Stimulated activated CD4-positive, alpha-beta T cell treated with anti-CD3 and anti-CD28 coated beads, Interleukin-1b, Interleukin-23, amount 100 ng/mL, for 48 hours (primary cell): Measurements from ENCODE around the gene MGLL.

ENCODE experiments used
- DNase-seq: peaks from one replicate; pipeline ENCODE4 v3.0.0-alpha.2; 2020

The MGLL gene

DNA sequence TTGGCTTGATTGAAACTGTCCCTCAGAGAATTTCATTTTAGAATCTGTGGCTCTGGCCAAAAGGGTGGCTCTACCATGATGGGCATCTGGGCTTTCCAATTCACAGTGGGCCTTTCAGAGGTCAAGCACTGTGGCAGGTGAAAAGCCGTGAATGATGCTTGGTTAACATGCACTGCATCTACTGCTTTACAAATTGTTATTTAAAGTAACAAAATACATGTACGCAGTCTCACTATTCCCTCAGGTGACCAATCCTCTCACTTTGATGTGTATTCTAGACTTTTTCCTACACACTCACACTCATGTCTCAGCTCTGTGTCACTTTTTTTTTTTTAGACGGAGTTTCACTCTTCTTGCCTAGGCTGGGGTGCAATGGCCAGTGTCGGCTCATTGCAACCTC is 70.5 kb downstream of the MGLL start:
- DNase-seq, result no peak

DNA sequence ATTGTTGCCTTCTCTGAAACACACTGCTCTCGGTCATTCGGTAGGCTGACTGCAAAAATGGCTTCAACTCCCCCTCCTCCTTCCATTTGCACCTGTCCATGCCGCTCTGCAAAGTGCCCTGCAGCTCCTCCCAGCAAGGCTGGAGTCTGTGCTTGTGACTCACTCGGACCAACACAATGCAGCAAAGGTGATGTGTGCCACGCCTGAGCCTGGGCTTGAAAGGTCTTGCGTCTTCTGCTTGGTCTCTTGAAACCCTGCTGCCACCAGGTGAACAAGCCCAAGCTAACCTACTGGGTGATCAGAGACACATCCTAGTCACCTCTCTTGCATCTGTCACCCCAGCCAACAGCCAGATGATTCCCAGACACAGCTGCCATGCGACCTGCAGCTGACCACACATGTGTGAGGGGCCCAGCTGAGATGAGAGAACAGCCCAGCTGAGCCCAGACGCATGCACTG is 71.1 kb downstream of the MGLL start:
- no peak for DNase-seq

DNA sequence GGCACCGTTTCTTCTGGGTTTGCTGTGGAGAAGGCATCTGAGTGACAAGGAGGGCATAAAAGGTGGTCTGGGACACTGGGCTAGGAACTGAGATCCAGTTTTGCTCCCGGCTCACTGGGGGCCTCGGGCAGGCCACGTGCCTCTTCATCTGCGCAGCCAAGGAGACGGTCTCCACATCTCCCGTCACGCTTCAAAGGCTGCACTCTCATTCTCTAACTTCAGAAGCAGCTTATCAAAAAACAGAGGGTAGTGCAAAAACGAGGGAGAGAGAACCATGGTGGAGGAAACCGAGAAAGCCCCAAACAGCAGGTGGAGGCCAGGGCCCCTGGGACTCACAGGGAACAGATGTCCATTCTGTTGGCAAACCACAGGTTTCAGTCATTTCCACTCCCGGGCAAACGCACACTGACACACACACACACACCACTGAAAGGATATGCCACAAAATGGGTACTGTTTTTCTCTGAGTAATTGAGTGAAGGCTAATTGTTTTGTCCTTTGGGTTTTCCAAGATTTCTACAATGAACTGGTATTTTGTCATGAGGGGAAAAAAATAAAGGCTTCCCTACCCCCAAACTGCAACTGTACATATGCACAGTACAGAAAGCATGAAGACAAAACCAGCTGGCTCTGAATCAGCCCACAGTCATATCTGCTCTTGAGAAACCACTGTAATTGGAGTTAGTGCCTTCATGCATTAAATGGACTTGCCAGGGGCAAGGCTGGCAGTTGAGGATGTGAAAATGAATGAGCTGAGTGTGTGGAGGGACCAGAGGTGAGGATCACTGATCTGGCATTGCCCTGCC is 71.9 kb downstream of the MGLL start:
- DNase-seq, result peak; percentile 9

- no peak for DNase-seq
These were observed 72.5 kb downstream of the MGLL start for GRCh38 chr3:127749787-127750225.

DNA sequence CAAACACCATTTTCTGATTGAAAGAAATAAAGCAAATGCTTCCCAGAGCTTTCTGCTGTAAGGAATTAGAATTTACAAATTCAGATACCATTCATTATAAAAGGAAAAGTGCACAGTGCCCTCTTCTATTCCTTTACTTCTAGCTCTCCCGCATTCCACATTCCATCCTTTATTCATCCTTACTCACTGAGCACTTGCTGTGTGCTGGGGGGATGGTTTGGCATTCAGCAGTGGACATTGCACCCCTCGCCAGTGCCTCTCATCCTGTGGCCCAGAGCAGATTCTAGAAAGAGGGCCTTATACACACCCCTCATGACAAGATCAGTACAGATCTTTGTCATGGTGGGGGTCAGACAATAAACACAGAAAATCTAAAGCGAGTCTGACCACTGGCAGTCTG is 73.0 kb downstream of the MGLL start:
- no peak for DNase-seq

DNA sequence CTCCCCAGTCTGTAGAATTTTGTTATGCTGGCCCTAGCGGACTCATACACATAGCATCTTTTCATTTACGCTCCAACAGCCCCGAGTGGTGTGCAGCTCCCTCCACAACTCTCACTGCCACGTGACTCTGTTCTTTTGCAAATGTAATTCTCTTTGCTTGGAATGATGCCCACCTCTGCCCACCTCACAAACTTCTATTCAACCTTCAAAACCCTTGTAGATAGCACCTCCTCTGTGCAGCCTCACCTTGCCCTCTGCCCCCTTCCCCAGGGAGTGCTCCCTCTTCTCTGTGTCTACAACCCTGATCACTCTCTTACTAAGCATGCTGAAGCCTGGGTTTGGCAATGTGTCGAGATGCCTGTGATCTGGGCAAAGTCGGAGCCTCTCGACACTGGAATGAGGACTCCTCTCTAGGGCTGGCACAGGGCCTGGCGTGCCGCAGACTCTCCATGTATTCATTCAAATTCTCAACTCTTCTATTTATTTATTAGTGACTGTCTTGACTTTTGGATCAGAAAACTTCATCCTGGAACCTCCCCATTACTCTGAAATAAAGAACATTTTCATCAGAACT is 73.5 kb downstream of the MGLL start:
- DNase-seq, result no peak

DNA sequence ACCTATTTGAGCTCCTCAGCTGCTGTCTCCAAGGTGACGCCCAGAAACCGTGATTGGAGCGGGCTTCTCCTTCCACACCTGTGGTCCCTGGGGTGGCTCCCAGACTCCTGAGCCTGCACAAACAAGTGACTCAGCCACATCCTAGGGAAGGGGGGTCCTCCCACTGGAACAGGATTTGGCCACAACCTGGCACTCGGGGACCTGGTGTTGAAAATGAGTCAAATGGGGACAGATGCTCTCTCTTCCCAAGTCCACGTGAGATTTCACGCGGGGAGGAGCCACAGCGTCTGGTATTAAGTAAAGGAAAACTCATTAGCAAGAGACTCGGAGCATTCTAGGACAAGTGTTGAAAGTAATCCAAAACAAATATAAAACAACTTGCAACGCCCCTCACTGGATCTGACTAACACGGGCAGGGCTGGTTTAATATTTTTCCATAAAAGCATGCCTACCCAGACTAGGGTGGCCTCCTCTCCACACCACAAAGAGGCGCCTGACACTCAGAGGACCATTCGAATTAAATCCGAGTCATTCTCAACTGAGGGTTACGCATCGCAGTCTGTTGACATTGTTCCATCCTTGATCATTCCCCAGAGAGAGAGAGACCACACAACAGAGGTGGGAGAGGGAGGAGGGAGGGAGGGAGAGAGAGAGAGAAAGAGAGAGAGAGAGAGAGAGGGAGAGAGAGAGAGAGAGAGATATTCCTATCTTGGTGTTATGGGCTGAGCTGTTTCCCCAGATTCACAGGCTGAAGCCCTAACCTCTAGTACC is 74.4 kb downstream of the MGLL start:
- no peak for DNase-seq

DNA sequence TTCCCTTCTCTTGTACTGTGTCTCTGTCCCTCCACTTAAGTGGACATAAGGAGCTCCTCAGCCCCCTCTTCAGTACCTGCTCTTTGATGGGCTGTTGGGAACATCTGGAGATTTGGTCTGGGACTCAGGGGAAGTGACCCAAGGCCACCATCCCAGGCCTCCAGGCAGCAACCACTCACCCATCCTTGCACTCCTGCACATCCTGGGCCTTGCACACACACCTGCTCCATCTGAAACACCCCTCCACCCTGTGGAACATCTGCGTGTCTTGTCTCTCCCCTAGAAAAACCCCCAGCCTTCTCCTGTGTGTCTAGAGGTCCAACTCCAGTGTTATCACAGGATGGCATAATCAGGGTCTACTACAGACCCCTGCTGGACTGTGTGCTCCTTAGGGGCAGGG is 75.2 kb downstream of the MGLL start:
- no peak for DNase-seq

GRCh38 chr3:127746400-127747057 is 75.8 kb downstream of the MGLL start:
- no peak for DNase-seq

GRCh38 chr3:127745656-127746399 is 76.5 kb downstream of the MGLL start:
- DNase-seq, result no peak

- DNase-seq, result no peak
These were observed 77.4 kb downstream of the MGLL start for GRCh38 chr3:127744875-127745274.

DNA sequence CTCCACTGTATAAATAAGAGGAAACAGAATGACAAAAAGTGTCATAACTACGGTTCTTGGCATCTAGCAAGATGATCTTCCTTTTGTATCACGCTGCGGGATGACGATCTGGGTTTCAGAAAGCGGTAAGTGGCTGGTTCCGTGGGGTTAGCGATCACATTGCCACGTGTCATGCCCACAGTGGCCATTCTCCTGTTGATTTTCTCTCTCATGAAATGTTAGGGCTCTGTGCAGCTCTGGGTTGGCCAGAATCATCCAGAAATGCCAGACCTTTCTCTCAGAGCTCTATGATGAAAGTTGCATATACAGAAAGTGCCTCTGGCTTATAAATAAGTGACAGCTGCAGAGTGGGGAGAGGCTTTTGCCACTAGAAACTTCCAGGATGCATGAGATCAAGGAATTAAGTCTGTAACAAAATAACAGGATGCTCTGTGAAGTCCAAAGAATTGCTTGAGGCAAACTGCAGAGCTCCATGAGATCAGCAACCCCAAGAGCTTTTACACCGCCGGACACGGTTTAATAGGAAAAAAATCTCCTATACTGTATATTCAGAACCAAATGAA is 78.0 kb downstream of the MGLL start:
- no peak for DNase-seq

GRCh38 chr3:127743351-127744252 is 78.7 kb downstream of the MGLL start:
- DNase-seq, result no peak

DNA sequence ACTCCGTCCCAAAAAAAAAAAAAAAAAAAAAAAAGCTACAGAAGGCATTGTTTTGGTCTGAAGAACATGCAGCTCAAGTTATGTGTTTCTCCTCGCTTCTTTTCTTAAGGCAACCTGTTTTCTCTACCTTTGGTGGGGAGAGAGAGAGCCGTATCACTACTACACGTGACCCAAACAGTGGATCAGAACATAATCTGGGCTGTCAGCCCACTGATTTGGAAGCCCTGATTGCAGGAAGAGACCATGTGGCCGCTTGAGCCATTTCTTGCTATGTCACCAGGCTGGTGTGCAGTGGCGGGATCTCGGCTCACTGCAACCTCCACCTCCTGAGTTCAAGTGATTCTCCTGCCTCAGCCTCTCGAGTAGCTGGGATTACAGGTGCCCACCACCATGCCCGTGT is 79.7 kb downstream of the MGLL start:
- DNase-seq, result no peak

DNA sequence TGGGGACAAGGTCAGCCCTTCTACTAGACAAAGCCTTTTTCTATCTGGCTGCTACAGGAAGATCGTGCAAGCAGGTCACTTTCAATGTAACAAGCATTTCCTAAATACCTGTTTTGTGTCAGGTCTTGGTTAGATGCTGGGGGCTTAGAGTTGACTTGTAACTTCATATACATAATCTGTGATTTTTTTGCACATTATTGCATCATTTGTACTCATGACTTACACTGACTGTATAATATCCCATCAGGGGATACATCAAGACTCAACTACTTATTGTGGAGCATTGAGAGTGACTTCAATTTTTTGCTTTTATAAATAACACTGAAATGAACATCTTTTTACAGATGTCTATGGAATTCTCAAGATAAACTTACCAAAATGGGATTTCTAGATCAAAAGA is 80.6 kb downstream of the MGLL start:
- DNase-seq, result no peak

- DNase-seq, result no peak
These were observed 81.1 kb downstream of the MGLL start for GRCh38 chr3:127741246-127741645.

DNA sequence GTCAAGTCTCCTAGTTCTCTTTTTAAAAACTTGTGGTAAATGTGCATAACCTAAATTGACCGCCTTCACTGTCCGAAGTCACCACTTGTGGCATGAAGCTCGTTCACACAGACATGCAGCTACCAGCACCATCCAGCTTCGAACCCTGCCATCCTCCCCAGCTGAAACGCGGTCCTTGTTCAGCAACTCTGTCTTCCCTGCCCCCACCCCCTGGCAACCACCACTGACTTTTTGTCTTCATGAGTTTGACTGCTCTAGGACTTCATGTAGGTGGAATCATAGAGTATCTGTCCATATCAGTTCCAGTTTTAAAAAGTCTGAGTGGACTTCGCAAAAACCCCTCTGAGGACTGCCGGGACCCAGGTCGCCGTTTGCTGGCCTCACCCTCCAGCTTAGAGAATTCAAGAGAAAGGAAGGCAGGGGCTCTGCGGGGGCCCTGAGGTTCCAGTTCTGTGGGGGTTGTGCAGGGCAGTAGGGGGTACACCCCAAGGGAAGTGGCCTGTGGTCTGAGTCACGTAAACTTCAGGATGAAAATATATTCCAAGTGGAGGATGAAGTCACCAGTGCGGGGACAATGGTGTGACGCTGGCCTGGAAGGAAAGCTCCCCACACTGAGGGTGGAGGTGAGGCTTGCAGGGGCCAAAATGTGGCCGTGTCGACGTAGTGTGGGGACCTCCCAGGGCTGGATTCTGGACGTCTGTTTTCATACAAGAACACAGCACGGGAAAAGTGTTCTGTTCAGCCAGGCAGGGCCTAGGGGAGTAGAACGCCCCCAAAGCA is 82.0 kb downstream of the MGLL start:
- DNase-seq, result no peak

DNA sequence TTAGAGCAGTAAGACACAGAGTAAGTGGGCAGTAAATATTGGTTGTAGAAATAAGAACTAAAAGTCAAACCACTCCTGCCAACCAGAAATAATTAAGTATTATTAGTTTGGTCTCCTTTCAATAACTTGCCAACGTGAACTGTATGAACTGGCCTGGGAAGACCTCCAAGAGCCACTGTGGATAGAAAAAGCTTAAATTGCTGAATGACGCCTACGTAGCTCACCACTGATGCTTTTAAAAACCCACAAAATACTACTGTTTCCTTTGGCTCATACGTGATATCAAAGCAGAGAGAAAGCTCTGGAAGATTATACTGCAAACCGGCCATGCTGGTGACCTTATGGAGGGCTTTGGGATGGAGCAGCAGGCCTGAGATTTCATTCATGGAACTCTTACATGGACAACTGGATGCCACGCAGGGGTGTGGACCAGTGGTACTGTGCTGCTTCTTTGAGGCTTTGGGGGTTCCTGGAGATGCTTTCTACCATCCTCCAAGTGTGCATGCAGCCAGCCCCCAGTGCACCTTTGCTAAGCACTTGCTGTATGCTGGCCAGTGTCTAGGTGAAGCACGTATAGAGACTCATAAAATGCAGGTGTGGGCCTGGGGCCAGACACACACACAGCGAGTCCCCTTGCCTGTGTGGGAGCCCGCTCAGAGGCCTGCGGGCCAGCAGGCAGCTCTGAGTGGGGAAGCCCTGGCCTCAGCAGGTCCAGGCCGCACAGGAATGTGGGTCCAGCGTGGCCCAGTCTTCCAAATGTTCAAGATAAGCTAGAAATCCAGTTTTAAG is 82.8 kb downstream of the MGLL start:
- DNase-seq, result no peak

- DNase-seq, result no peak
These were observed 84.0 kb downstream of the MGLL start for GRCh38 chr3:127738192-127738840.
